Panc1 (cell line): ENCODE results near the gene ADGRD1. TPM values are rescaled to one million over a fixed set of nuclear protein-coding genes. Genes with fewer than 3 reads are reported as not detected.

Experiments used
- ATAC-seq: fragments of 200-7000 bp; cut with Tn5 transposase; 2 replicates; pipeline ENCODE4 v1.9.1; 2020; ENCODE audit warnings: mild to moderate bottlenecking, moderate library complexity
- BruUV-seq: library from RNA; stranded (reverse); fragments of 400-500 nt; replicated peaks from 2 replicates; lab custom pipeline; 2021; lab: Mats Ljungman, UMichigan
- CTCF ChIA-PET: fragments of 300-600 bp; sonication (Branson Sonifier 250); formaldehyde crosslinking; loops from one replicate; lab custom pipeline; 2022; ENCODE audit warnings: antibody characterized with exemption; lab: Charles Lee
- POLR2A ChIA-PET: fragments of 300-600 bp; sonication (Branson Sonifier 250); formaldehyde crosslinking; loops from one replicate; lab custom pipeline; 2022; ENCODE audit warnings: antibody characterized with exemption; lab: Charles Lee
- DNase-seq: peaks from one replicate; pipeline ENCODE4 v3.0.0-alpha.2; 2010; ENCODE audit warnings: low read depth, low spot score
- H3K27ac ChIP-seq: 2 replicates; pipeline ENCODE4 v1.5.1; 2011; ENCODE audit warnings: mild to moderate bottlenecking, low read length, inconsistent platforms
- H3K27me3 ChIP-seq: fragments of 200-500 bp; sonication (Bioruptor generic); 2 replicates; pipeline ENCODE4 v1.6.0; 2014; ENCODE audit warnings: low read length, inconsistent platforms; ENCODE audit not compliant: control insufficient read depth, insufficient read depth
- H3K36me3 ChIP-seq: fragments of 200-500 bp; sonication (Bioruptor generic); 2 replicates; pipeline ENCODE4 v1.5.1; 2014; ENCODE audit warnings: inconsistent platforms, mild to moderate bottlenecking, low read length, moderate library complexity; ENCODE audit not compliant: control insufficient read depth, insufficient read depth
- H3K4me1 ChIP-seq: 2 replicates; pipeline ENCODE4 v1.5.1; 2011; ENCODE audit warnings: inconsistent platforms, mild to moderate bottlenecking, low read length, moderate library complexity; ENCODE audit not compliant: control insufficient read depth, insufficient read depth
- H3K4me3 ChIP-seq, 2 experiments: 2 replicates each; pipeline ENCODE4 v1.5.1; 2011 to 2012; ENCODE audit warnings: low read depth in 2 of 2, low read length in 2 of 2, mild to moderate bottlenecking in 2 of 2, inconsistent platforms in 1 of 2, moderate library complexity in 1 of 2
- H3K9me3 ChIP-seq: fragments of 200-500 bp; sonication (Bioruptor generic); 2 replicates; pipeline ENCODE4 v1.5.1; 2014; ENCODE audit warnings: low read depth, mild to moderate bottlenecking, inconsistent platforms, low read length, moderate library complexity; ENCODE audit not compliant: control insufficient read depth, insufficient read depth
- POLR2AphosphoS5 ChIP-seq: IDR thresholded peaks from 2 replicates; pipeline ENCODE4 v1.6.1; 2012; ENCODE audit warnings: mild to moderate bottlenecking, low read depth, low read length, moderate library complexity
- SIN3A ChIP-seq: IDR thresholded peaks from 2 replicates; pipeline ENCODE4 v1.6.1; 2012; ENCODE audit warnings: low read depth, mild to moderate bottlenecking, low read length, moderate library complexity, borderline replicate concordance; ENCODE audit not compliant: insufficient read depth
- TCF7L2 ChIP-seq: IDR thresholded peaks from 2 replicates; pipeline ENCODE4 v1.6.1; 2011; ENCODE audit warnings: mild to moderate bottlenecking, low read depth, low read length, inconsistent platforms
- in situ Hi-C: cut with HindIII; loops from 2 replicates; pipeline ENCODE4 v1.10.0; 2016; ENCODE audit warnings: low sequenced_read_pairs, low pct_unique_long_range_greater_than_20kb
- intact Hi-C: fragments of 100-400 bp; cut with micrococcal nuclease; formaldehyde crosslinking; loops from one replicate; pipeline ENCODE4 v1.10.0; 2022; ENCODE audit not compliant: unreplicated experiment
- total RNA-seq: library from RNA; stranded (reverse); gene quantifications from one replicate; pipeline ENCODE4 v1.2.1, GENCODE V29; 2021; ENCODE audit not compliant: unreplicated experiment
- TF ChIP-seq, protein P1 (sequence below): fragments of 450-650 bp; IDR thresholded peaks from 2 replicates; pipeline ENCODE4 v1.5.1; 2017; ENCODE audit warnings: mild to moderate bottlenecking
- TF ChIP-seq, protein P2 (sequence below), 2 experiments: IDR thresholded peaks; 2 replicates each; pipeline ENCODE4 v1.6.1; 2011 to 2012; ENCODE audit warnings: low read depth in 2 of 2, control low read depth in 1 of 2, low read length in 1 of 2, mild to moderate bottlenecking in 1 of 2, moderate library complexity in 1 of 2; ENCODE audit not compliant: insufficient read depth in 1 of 2

ADGRD1 gene
- total RNA-seq, 1 experiment from 2014 or later: 0.21 TPM

DNA sequence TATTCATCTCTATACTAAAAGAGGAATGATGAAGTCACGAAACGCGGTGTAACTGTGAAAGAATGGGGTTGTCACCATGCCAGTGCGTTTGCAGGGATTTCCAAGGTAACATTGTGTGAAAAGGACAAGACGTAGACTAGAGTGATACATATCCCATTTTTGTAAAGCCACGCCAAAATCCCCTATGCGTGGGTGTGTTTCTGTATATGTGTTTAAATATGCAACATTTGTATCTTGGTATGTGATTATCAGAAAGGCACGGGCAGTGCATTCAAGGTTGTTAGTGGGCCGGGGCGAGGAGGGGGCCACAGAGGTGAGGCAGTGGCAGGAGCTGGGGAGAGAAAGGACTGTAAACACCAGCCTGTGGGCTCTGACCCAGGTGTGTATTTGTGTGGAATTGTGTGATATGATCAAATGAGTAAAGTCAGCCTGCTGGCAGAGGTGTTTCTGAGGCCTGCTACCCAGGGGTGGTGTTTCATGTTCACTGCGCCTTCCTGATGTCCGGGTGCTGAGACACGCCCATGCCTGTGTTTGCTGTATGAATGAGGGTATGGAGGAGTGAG, 137.8 kb downstream of the ADGRD1 start:
- Histone ChIP-seq H3K27ac (no peak overlapping the region), H3K27me3 (no peaks in the 10 kb centered on the region; the same call in 1 of the 2 replicates), H3K4me1 (no peaks in the 10 kb centered on the region), H3K4me3 (no peak overlapping the region), H3K36me3 (no peaks in the 10 kb centered on the region), H3K9me3 (no peaks in the 10 kb centered on the region)
- ChIA-PET CTCF (no interaction called here), POLR2A (no interaction called here)
- no peak for TF ChIP-seq TCF7L2
- TF ChIP-seq POLR2AphosphoS5: no peak
- no peak for TF ChIP-seq SIN3A
- TF ChIP-seq, protein P1, sequence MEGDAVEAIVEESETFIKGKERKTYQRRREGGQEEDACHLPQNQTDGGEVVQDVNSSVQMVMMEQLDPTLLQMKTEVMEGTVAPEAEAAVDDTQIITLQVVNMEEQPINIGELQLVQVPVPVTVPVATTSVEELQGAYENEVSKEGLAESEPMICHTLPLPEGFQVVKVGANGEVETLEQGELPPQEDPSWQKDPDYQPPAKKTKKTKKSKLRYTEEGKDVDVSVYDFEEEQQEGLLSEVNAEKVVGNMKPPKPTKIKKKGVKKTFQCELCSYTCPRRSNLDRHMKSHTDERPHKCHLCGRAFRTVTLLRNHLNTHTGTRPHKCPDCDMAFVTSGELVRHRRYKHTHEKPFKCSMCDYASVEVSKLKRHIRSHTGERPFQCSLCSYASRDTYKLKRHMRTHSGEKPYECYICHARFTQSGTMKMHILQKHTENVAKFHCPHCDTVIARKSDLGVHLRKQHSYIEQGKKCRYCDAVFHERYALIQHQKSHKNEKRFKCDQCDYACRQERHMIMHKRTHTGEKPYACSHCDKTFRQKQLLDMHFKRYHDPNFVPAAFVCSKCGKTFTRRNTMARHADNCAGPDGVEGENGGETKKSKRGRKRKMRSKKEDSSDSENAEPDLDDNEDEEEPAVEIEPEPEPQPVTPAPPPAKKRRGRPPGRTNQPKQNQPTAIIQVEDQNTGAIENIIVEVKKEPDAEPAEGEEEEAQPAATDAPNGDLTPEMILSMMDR: no peak
- TF ChIP-seq, protein P2, sequence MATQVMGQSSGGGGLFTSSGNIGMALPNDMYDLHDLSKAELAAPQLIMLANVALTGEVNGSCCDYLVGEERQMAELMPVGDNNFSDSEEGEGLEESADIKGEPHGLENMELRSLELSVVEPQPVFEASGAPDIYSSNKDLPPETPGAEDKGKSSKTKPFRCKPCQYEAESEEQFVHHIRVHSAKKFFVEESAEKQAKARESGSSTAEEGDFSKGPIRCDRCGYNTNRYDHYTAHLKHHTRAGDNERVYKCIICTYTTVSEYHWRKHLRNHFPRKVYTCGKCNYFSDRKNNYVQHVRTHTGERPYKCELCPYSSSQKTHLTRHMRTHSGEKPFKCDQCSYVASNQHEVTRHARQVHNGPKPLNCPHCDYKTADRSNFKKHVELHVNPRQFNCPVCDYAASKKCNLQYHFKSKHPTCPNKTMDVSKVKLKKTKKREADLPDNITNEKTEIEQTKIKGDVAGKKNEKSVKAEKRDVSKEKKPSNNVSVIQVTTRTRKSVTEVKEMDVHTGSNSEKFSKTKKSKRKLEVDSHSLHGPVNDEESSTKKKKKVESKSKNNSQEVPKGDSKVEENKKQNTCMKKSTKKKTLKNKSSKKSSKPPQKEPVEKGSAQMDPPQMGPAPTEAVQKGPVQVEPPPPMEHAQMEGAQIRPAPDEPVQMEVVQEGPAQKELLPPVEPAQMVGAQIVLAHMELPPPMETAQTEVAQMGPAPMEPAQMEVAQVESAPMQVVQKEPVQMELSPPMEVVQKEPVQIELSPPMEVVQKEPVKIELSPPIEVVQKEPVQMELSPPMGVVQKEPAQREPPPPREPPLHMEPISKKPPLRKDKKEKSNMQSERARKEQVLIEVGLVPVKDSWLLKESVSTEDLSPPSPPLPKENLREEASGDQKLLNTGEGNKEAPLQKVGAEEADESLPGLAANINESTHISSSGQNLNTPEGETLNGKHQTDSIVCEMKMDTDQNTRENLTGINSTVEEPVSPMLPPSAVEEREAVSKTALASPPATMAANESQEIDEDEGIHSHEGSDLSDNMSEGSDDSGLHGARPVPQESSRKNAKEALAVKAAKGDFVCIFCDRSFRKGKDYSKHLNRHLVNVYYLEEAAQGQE (IDR thresholded peaks at IDR 0.05; ENCODE audit: insufficient read depth in 1 of 2, low read depth in 2 of 2, low read length in 1 of 2): no peak
- in situ Hi-C loops (no loop called here), intact Hi-C loops (loop anchor here (10.0 kb wide), 1 partner anchor 723 kb away; no protein-coding TSS in a partner anchor)
- no TSS peak for BruUV-seq
- DNase-seq (no peak), ATAC-seq (no peak)

DNA sequence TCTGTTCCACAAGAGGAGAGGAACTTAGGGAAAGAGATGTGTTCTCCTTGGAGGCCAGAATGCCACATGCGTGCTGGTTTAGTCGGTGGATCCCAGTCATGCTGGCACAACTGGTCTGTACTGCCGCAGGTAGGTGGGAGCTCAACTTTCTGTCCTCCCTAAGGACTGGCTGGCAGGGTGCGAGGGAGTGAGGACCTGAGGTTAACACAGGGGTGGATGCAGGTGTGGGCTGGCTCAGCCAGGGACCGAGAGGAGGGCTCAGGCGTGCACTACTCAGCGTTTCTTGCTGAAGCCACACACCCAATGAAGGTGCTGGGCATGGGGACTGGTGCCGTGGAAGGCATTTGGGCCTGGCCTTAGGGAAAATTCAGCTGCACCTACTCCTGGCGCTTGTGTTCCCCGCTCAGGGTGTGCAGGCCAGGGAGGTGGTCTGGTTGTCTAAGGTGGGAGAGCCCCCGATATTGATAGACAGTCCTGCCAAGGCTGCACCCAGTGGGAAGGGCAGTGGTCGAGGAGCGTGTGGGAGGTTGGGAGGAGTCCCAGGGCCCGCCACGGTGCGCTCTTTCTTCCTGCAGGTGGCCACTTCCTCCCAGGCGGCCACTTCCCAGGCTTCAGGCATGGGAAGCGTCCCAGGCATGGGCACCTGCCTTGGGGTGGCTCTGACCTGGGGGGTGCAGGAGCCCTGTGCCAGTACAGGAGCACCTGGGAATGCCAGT, 138.4 kb downstream of the ADGRD1 start:
- H3K27me3 ChIP-seq: no peaks in the 10 kb centered on the region; the same call in 1 of the 2 replicates
- no peaks in the 10 kb centered on the region for H3K9me3 ChIP-seq
- in situ Hi-C loops (no loop called here), intact Hi-C loops (loop anchor here (10.0 kb wide), 1 partner anchor 723 kb away; no protein-coding TSS in a partner anchor)
- ATAC-seq (no peak), DNase-seq (no peak)
- H3K27ac ChIP-seq: no peak overlapping the region
- CTCF ChIA-PET: no interaction called here
- no peaks in the 10 kb centered on the region for H3K4me1 ChIP-seq
- H3K4me3 ChIP-seq: no peak overlapping the region
- BruUV-seq: no TSS peak
- H3K36me3 ChIP-seq: no peaks in the 10 kb centered on the region
- POLR2A ChIA-PET: no interaction called here
- no peak for TF ChIP-seq POLR2AphosphoS5
- no peak for TF ChIP-seq SIN3A
- TF ChIP-seq, protein P2 (IDR thresholded peaks at IDR 0.05; ENCODE audit: insufficient read depth in 1 of 2, low read depth in 2 of 2, low read length in 1 of 2): no peak
- TF ChIP-seq, protein P1: no peak
- no peak for TF ChIP-seq TCF7L2
